AML-193 (cell line): Measurements from ENCODE around the gene MX2.

Experiments used
- DNase-seq, 2 experiments: peaks; one replicate each; lab custom pipeline; 2025; lab: John Stamatoyannopoulos, UW

Gene MX2

GRCh38 chr21:41438425-41439113, 76.7 kb downstream of the MX2 start:
- no peak for DNase-seq

- DNase-seq = no peak
Measured at GRCh38 chr21:41439248-41439647, 77.4 kb downstream of the MX2 start.

DNA sequence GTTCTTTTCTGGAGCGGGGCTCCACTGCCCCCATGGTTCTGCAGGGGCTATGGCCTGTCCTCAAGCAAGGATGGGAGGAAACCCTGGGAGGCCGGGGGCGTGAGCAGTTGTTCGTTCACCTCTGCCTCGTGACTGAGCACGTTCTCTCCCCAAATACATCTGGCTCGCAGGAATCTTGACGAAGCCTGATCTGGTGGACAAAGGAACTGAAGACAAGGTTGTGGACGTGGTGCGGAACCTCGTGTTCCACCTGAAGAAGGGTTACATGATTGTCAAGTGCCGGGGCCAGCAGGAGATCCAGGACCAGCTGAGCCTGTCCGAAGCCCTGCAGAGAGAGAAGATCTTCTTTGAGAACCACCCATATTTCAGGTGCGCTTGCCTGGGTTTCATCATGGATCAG, 79.7 kb downstream of the MX2 start:
- DNase-seq = no peak

GRCh38 chr21:41442481-41443186, 80.8 kb downstream of the MX2 start:
- DNase-seq = no peak

GRCh38 chr21:41443562-41443961, 81.7 kb downstream of the MX2 start:
- no peak for DNase-seq

- DNase-seq = no peak
Measured at GRCh38 chr21:41444703-41445464, 83.1 kb downstream of the MX2 start.

DNA sequence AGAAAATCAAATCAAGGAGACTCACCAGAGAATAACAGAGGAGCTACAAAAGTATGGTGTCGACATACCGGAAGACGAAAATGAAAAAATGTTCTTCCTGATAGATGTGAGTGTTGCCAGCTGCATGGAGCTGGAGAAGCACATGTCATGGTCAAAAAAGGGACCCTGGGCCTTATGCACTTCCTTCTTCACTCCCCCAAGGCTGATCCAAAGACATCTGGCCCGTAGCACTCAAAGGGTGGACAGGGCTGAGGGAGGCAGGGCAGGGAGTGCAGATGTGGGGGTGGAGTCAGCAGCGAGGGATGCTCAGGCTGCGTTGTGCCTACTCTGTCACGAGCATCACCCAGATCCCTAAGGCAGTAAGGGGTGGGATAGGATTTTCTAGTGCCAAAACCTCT, 83.6 kb downstream of the MX2 start:
- DNase-seq = no peak

DNA sequence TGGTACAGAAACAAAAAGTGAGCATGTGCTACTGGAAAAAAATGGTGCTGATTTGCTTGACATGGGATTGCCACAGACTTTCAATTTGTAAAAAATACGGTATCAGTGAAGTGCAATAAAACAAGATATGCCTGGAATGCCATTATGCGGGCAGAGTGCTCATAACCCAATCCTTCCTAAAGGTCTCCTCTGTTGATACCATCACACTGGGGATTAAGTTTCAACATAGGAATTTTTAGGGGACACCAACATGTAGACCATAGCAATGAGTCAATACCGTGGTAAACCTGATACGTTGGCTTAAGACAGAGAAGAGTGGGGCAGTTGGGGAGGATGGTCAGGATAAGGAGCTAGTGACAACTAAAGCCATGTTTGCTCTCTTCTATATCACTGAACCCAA, 84.8 kb downstream of the MX2 start:
- DNase-seq = no peak

DNA sequence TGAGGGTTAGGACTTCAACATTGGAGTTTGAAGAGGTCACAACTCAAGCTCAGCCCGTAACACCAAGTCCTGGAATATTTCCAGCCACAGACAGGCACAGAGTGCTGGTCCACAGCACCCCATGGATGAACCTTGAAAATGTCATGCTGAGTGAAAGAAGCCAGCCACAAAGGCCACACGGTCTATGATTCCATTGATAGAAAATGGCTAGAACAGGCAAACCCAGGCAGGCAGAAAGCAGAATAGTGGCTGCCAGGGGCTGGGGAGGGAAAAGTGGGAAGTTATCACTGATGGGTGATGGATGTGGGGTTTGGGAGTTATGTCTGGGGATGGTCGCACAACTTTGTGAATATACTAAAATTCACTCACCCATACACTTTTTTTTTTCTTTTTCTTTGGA, 85.5 kb downstream of the MX2 start:
- no peak for DNase-seq

GRCh38 chr21:41449613-41450012, 87.8 kb downstream of the MX2 start:
- DNase-seq = no peak

GRCh38 chr21:41451753-41452676, 90.2 kb downstream of the MX2 start:
- DNase-seq = no peak

DNA sequence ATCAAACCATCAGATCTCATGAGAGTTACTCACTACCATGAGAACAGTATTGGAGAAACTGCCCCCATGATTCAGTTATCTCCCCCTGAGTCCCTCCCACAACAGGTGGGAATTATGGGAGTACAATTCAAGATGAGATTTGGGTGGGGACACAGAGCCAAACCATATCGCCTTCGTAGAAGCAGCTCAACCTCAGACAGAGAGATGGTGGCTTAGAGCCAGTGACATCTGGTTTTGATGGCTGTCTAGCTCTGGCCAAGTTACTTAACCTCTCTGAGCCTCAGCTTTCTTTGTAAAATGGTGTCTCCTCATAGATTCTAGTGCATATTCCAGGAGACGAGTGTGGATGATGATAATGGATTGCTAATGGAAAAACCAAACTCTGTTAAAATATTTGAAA, 91.4 kb downstream of the MX2 start:
- DNase-seq = no peak

DNA sequence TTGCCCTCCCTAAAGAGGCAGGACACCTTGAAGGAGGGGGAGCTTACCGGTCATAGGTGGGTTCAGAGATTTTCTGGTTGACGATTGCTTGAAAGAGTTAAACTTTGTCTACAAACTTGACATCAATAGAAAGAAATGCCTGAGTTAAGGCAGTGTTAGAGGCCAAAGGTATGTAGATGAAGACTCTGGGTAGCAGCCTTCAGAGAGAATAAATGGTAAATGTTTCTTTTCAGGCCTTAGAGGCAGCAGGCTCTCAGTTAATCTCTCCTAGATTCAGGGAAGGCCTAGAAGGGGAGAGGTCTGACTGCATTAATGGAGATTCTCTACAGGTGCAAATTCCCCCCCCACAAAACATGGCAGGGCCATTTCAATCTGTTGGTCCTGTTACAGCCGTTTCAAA, 91.9 kb downstream of the MX2 start:
- no peak for DNase-seq

DNA sequence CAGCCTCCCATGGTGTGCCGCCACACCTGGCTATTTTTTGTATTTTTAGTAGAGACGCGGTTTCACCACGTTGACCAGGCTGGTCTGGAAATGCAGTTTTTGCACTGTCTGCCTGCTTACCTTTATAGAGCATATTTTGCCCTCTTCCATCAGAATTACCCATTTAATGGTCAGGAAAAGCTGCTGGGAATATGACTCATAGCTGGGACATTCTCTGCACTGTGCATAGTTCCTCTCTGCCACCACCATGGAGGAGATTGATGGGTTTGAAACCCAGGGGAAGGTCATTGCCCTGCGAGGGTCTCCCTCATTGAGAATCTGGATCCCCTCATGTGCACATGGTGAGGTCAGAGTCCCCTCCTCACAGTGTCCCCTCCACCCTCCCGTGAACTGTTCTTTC, 96.3 kb downstream of the MX2 start:
- no peak for DNase-seq

DNA sequence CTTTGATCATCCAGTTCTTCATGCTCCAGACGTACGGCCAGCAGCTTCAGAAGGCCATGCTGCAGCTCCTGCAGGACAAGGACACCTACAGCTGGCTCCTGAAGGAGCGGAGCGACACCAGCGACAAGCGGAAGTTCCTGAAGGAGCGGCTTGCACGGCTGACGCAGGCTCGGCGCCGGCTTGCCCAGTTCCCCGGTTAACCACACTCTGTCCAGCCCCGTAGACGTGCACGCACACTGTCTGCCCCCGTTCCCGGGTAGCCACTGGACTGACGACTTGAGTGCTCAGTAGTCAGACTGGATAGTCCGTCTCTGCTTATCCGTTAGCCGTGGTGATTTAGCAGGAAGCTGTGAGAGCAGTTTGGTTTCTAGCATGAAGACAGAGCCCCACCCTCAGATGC, 96.7 kb downstream of the MX2 start:
- DNase-seq = no peak
